Measurements from ENCODE around the gene ARID3A. TPM values are rescaled to one million over a fixed set of nuclear protein-coding genes. Genes with fewer than 3 reads are reported as not detected.

The ARID3A gene
- total and polyA plus RNA-seq, 4 donors, result 7.7 to 29.7 (median 19.8) TPM

- Histone ChIP-seq H3K27me3 (ENCODE audit: control insufficient read depth in 3 of 3, insufficient read depth in 3 of 3, low read length in 2 of 3) (no peaks in the 10 kb centered on the region), H3K36me3 (ENCODE audit: control insufficient read depth in 4 of 4, insufficient read depth in 4 of 4, low read length in 4 of 4) (peaks cover 0 to 5% (median 2%) of the 10 kb centered on the region in 4 donors), H3K4me3 (no peak overlapping the region), H3K4me1 (ENCODE audit: control insufficient read depth in 5 of 5, insufficient read depth in 5 of 5, low read length in 5 of 5) (peaks cover 0 to 34% (median 9%) of the 10 kb centered on the region in 5 donors), H3K9ac (ENCODE audit: insufficient read depth in 1 of 2, low read length in 2 of 2) (no peak overlapping the region), H3K27ac (ENCODE audit: low read depth in 1 of 2, low read length in 1 of 2) (no peak overlapping the region), H3K9me3 (ENCODE audit: control insufficient read depth in 4 of 4, insufficient read depth in 3 of 4, low read length in 3 of 4) (no peaks in the 10 kb centered on the region)
- WGBS, 2 donors, result 86 to 89% methylated on average over 36 of the region's 36 CpGs
- ATAC-seq (ENCODE audit: insufficient read depth, low FRiP score) (no peak), DNase-seq (no peak)
- TF ChIP-seq CTCF (IDR thresholded peaks at IDR 0.05; ENCODE audit: control extremely low read depth, extremely low read depth), result no peak
Observed at GRCh38 chr19:958967-959855, 33.4 kb downstream of the ARID3A start.

- Histone ChIP-seq H3K4me3 (no peak overlapping the region), H3K27ac (ENCODE audit: low read depth in 1 of 2, low read length in 1 of 2) (no peak overlapping the region), H3K27me3 (ENCODE audit: control insufficient read depth in 3 of 3, insufficient read depth in 3 of 3, low read length in 2 of 3) (no peaks in the 10 kb centered on the region), H3K9ac (ENCODE audit: insufficient read depth in 1 of 2, low read length in 2 of 2) (no peak overlapping the region), H3K36me3 (ENCODE audit: control insufficient read depth in 4 of 4, insufficient read depth in 4 of 4, low read length in 4 of 4) (peaks cover 2 to 12% (median 9%) of the 10 kb centered on the region in 4 donors), H3K9me3 (ENCODE audit: control insufficient read depth in 4 of 4, insufficient read depth in 3 of 4, low read length in 3 of 4) (peaks cover 0 to under 1% (median 0%) of the 10 kb centered on the region in 4 donors), H3K4me1 (ENCODE audit: control insufficient read depth in 5 of 5, insufficient read depth in 5 of 5, low read length in 5 of 5) (peaks cover 0 to 32% (median 9%) of the 10 kb centered on the region in 5 donors)
- DNase-seq (peak in 1 of 3 donors; percentile 43), ATAC-seq (ENCODE audit: insufficient read depth, low FRiP score) (no peak)
- WGBS, 2 donors, result 62 to 69% methylated on average over 12 of the region's 12 CpGs
- no peak for TF ChIP-seq CTCF (IDR thresholded peaks at IDR 0.05; ENCODE audit: control extremely low read depth, extremely low read depth)
Observed at GRCh38 chr19:960020-960419, 34.2 kb downstream of the ARID3A start.

GRCh38 chr19:960601-960938 lies 34.7 kb downstream of the ARID3A start:
- Histone ChIP-seq H3K36me3 (ENCODE audit: control insufficient read depth in 4 of 4, insufficient read depth in 4 of 4, low read length in 4 of 4) (peaks cover 4 to 16% (median 13%) of the 10 kb centered on the region in 4 donors), H3K4me1 (ENCODE audit: control insufficient read depth in 5 of 5, insufficient read depth in 5 of 5, low read length in 5 of 5) (peaks cover 0 to 32% (median 9%) of the 10 kb centered on the region in 5 donors), H3K4me3 (no peak overlapping the region), H3K9me3 (ENCODE audit: control insufficient read depth in 4 of 4, insufficient read depth in 3 of 4, low read length in 3 of 4) (peaks cover 0 to 2% (median 0%) of the 10 kb centered on the region in 4 donors), H3K27ac (ENCODE audit: low read depth in 1 of 2, low read length in 1 of 2) (no peak overlapping the region), H3K27me3 (ENCODE audit: control insufficient read depth in 3 of 3, insufficient read depth in 3 of 3, low read length in 2 of 3) (no peaks in the 10 kb centered on the region), H3K9ac (ENCODE audit: insufficient read depth in 1 of 2, low read length in 2 of 2) (no peak overlapping the region)
- DNase-seq (no peak), ATAC-seq (ENCODE audit: insufficient read depth, low FRiP score) (no peak)
- whole genome bisulfite sequencing, 2 donors, result 75 to 78% methylated on average over 8 of the region's 8 CpGs
- TF ChIP-seq CTCF (IDR thresholded peaks at IDR 0.05; ENCODE audit: control extremely low read depth, extremely low read depth), result no peak

All from lung (tissue), 12 donors.